ENCODE results near the gene GIGYF1. TPM values are rescaled to one million over a fixed set of nuclear protein-coding genes. Genes with fewer than 3 reads are reported as not detected.
A peak's percentile ranks its signal among the peaks of the same experiment; 100 is the strongest.

The GIGYF1 gene
- total and polyA plus RNA-seq, 4 donors, result 13.2 to 53.7 (median 33.9) TPM

DNA sequence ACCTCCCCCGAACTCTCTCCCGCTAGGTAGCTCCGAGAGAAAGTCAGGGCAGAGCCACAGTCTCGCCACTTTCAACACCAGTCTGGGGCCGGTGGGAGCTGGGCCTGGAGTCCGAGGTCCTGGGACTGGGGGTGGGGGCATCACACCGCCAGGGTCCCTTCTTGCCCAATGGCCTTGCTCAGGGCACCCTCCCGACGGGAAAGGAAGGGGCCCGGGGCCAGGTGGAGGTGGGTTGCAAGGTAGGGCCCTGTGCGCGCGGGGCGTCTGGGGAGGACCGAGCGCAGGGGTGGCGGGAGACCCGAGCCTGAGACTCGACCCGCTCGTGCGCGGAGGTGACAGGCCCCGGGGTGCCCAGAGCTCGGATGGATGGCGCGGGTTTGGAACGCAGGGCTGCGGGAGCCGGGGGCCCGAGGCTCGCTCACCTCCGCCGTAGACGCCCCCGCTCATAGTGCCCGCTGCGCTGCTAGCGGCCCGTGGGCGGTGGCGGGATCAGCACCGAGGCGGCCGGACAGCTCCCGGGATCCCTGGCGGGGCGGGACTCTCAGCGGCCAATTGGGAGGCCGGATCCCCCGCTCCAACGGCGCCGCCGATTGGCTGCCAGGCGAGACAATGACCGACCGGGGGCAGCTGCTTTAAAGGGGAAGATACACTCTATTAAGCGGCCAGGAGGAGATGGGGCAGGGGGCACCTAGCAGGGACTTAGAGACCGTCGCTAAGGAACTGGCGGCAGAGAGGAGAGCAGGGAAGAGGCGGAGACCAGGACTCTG is 38.0 kb downstream of the GIGYF1 start, which contains the start of gene ACTL6B:
ACTL6B (minus strand) TSS at position 541 of the 767 bp plus-strand sequence; CDS start at position 447, 94 bp downstream.
- Histone ChIP-seq H3K4me1 (ENCODE audit: control insufficient read depth, insufficient read depth, low read length) (peaks cover 22% of the 10 kb centered on the region), H3K9me3 (ENCODE audit: control insufficient read depth, insufficient read depth, low read length) (no peaks in the 10 kb centered on the region), H3K36me3 (ENCODE audit: control insufficient read depth, insufficient read depth, low read length) (peaks cover 4% of the 10 kb centered on the region), H3K4me3 (ENCODE audit: low read depth, low read length) (peak within 1 kb of the TSS; percentile 48), H3K27ac (ENCODE audit: low read depth, low read length) (no peak within 1 kb of the TSS), H3K27me3 (ENCODE audit: control insufficient read depth, insufficient read depth, low read length) (peaks cover 17% of the 10 kb centered on the region)
- peak in 4 of 6 donors; percentile 71 to 96 (median 84) for DNase-seq (ENCODE audit: low read depth in 4 of 6, low spot score in 6 of 6)
- whole genome bisulfite sequencing (ENCODE audit: insufficient coverage), result 4% methylated on average over 61 of the region's 63 CpGs

DNA sequence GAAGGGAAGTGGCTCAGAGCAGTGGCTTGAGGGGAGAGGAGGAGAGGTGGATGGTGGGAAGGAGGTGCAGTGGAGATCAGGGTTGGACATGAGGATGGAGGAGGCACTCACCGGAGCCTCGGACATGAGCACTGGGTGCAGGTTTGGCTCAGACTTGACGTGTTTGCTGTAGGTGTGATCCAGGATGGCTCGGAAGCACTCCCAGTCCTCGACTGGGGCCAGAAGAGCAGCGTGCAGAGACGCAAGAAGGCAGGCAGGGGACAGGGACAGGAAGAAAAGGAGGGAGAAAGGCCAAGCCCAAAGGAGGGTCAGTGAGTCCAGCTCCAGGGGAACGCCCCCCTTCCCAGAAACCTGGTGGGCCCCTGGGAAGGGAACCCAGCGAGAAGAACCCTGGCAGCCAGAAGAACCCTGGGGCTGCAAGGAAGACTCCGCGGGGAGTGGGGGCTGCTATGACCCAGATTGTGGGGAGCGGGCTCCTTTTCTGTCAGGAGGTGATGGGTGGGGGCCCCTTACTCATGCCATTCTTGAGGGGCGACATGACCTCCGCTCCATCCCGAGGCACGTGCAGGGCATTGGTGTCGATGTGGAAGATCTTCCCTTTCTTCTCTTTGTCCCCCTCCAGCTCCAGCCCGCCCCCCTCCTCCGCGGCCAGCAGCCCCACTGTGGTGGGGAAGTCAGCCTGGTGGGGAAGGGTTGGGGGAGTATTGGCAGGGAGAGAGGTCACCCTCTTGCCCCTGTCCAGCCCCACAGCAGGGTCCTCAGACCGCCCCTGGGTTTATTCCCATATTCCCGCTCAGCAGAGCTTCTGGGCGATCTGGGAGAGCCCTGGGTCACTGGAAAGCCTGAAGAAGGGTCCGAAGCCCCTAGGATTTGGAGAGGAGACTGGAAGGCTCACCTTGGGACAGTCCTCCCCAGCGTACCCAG is 38.9 kb downstream of the GIGYF1 start:
- 57% methylated on average over 12 of the region's 25 CpGs for WGBS (ENCODE audit: insufficient coverage)
- Histone ChIP-seq H3K4me3 (ENCODE audit: low read depth, low read length) (peak overlapping the region; percentile 48), H3K27ac (ENCODE audit: low read depth, low read length) (no peak overlapping the region), H3K27me3 (ENCODE audit: control insufficient read depth, insufficient read depth, low read length) (peaks cover 17% of the 10 kb centered on the region), H3K4me1 (ENCODE audit: control insufficient read depth, insufficient read depth, low read length) (peaks cover 22% of the 10 kb centered on the region), H3K36me3 (ENCODE audit: control insufficient read depth, insufficient read depth, low read length) (peaks cover 5% of the 10 kb centered on the region), H3K9me3 (ENCODE audit: control insufficient read depth, insufficient read depth, low read length) (no peaks in the 10 kb centered on the region)
- no peak for DNase-seq (ENCODE audit: low read depth in 4 of 6, low spot score in 6 of 6)

DNA sequence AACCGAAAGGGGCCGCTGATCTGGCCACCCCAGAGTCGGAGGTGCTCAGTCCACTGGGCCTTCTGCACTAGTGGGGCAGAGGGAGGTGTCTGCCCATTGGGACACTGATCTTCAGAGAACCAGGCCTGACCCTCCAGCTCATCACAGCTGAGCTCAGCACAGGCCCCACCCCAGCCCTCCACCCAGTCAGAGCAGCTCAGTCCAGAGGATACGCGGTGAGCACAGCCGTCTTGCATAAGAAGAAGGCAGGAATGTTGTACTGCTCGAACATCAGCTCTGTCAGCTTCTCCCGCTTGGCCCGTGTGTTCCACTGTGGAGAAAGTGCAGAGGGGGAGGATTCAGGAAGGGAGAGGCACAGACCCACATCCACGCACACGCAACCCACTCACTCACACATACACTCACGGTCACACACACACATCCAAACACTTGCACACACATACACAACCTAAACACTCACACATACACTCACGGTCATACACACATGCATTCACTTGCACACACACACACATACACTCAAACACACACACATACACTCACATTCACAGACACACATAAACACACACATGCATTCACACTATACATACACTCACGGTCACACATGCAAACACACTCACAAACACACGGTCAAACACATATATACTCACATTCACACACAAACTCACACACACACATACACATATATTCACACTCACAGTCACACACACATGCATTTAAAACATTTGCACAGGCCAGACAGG is 44.1 kb downstream of the GIGYF1 start:
- H3K9me3 ChIP-seq (ENCODE audit: control insufficient read depth, insufficient read depth, low read length), result no peaks in the 10 kb centered on the region
- peaks cover 51% of the 10 kb centered on the region for H3K36me3 ChIP-seq (ENCODE audit: control insufficient read depth, insufficient read depth, low read length)
- no peak for DNase-seq (ENCODE audit: low read depth in 4 of 6, low spot score in 6 of 6)
- no peak overlapping the region for H3K27ac ChIP-seq (ENCODE audit: low read depth, low read length)
- no peak overlapping the region for H3K4me3 ChIP-seq (ENCODE audit: low read depth, low read length)
- peaks cover 3% of the 10 kb centered on the region for H3K4me1 ChIP-seq (ENCODE audit: control insufficient read depth, insufficient read depth, low read length)
- WGBS (ENCODE audit: insufficient coverage), result 88% methylated on average over 7 of the region's 15 CpGs
- peaks cover 3% of the 10 kb centered on the region for H3K27me3 ChIP-seq (ENCODE audit: control insufficient read depth, insufficient read depth, low read length)

DNA sequence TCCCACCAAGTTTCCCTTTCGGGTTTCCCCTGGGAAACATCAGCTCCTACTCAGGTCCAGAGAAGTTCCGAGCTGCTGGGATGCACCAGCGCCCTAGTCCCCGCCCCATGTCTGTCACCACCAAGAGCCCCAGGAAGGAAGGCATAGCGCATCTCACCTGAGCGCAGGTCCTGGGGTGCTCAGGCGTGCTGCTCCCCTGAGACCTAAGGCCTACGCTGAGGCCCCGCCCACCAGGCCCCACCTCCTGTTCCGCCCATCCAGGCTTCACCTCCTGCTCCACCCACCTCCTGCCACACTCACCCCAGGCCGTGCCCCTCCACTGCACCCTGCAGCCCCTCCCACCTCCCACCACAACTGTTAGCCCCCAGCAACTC is 51.5 kb downstream of the GIGYF1 start:
- Histone ChIP-seq H3K27ac (ENCODE audit: low read depth, low read length) (no peak overlapping the region), H3K27me3 (ENCODE audit: control insufficient read depth, insufficient read depth, low read length) (no peaks in the 10 kb centered on the region), H3K4me1 (ENCODE audit: control insufficient read depth, insufficient read depth, low read length) (no peaks in the 10 kb centered on the region), H3K4me3 (ENCODE audit: low read depth, low read length) (no peak overlapping the region), H3K9me3 (ENCODE audit: control insufficient read depth, insufficient read depth, low read length) (no peaks in the 10 kb centered on the region), H3K36me3 (ENCODE audit: control insufficient read depth, insufficient read depth, low read length) (peaks cover 36% of the 10 kb centered on the region)
- DNase-seq (ENCODE audit: low read depth in 4 of 6, low spot score in 6 of 6), result no peak
- WGBS (ENCODE audit: insufficient coverage), result 39% methylated on average over 11 of the region's 11 CpGs

DNA sequence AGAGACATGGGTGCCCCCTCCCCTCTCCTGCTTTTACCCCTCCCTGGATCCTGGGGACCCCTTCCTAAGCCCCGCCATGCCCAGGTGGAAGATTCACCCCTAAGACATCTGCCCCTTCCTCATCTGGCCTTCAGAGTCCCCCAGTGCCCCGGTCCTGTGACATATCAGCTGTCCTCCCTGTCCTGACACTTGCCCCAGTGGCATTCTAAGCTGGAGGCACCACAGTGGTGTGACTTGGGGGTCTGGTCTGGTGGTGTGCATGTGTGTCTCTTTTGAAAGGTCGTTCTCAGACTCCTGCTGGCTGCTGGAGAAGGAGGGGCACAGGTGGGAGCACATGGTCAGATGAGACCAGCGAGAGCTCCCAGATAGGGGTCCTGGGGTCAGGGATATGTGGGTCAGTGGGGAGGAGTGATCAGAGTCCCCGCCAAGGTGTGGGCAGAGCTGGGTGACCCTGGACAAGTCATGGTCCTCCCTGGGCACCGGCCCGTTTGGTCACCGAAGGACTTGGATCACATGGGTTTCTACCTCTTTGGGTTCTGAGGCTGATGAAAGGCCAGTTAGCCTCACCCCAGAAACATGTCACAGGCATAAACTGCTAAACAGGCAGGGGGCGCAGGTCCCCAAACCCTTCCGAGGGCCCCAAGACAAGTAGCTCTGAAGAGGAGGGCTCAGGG is 52.1 kb downstream of the GIGYF1 start:
- no peaks in the 10 kb centered on the region for H3K4me1 ChIP-seq (ENCODE audit: control insufficient read depth, insufficient read depth, low read length)
- H3K27me3 ChIP-seq (ENCODE audit: control insufficient read depth, insufficient read depth, low read length), result no peaks in the 10 kb centered on the region

DNA sequence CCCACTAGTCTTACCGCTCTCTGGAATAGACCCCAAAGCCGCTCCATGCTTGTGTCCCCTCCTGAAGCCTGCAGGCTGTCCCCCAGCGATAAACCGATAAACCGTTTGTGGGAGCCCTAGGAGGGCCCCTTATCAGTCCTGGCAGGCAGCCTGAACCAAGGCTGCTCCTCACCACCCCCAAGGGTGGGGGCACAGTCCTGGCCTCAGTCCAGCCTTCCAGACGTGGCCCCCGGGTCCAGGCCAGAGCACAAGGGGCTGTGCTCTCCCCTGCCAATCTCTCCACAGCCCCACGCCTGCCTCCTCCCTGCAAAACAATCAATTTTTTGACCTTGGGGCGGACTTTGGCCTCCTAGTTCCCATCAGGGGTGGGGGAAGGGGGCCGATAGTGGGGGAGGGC is 52.6 kb downstream of the GIGYF1 start, which contains the start of gene TFR2:
TFR2 (minus strand) TSS at position 90 of the 397 bp plus-strand sequence; CDS start at position 47, 43 bp downstream.
- Histone ChIP-seq H3K27me3 (ENCODE audit: control insufficient read depth, insufficient read depth, low read length) (no peaks in the 10 kb centered on the region), H3K36me3 (ENCODE audit: control insufficient read depth, insufficient read depth, low read length) (peaks cover 25% of the 10 kb centered on the region), H3K27ac (ENCODE audit: low read depth, low read length) (no peak within 1 kb of the TSS), H3K4me3 (ENCODE audit: low read depth, low read length) (no peak within 1 kb of the TSS), H3K4me1 (ENCODE audit: control insufficient read depth, insufficient read depth, low read length) (no peaks in the 10 kb centered on the region), H3K9me3 (ENCODE audit: control insufficient read depth, insufficient read depth, low read length) (no peaks in the 10 kb centered on the region)
- WGBS (ENCODE audit: insufficient coverage), result 65% methylated on average over 7 of the region's 10 CpGs
- no peak for DNase-seq (ENCODE audit: low read depth in 4 of 6, low spot score in 6 of 6)

More for the DNA sequence above, 52.1 kb downstream of the GIGYF1 start:
- Histone ChIP-seq H3K9me3 (ENCODE audit: control insufficient read depth, insufficient read depth, low read length) (no peaks in the 10 kb centered on the region), H3K36me3 (ENCODE audit: control insufficient read depth, insufficient read depth, low read length) (peaks cover 31% of the 10 kb centered on the region), H3K4me3 (ENCODE audit: low read depth, low read length) (no peak overlapping the region), H3K27ac (ENCODE audit: low read depth, low read length) (no peak overlapping the region)
- no peak for DNase-seq (ENCODE audit: low read depth in 4 of 6, low spot score in 6 of 6)
- WGBS (ENCODE audit: insufficient coverage), result 70% methylated on average over 10 of the region's 10 CpGs

DNA sequence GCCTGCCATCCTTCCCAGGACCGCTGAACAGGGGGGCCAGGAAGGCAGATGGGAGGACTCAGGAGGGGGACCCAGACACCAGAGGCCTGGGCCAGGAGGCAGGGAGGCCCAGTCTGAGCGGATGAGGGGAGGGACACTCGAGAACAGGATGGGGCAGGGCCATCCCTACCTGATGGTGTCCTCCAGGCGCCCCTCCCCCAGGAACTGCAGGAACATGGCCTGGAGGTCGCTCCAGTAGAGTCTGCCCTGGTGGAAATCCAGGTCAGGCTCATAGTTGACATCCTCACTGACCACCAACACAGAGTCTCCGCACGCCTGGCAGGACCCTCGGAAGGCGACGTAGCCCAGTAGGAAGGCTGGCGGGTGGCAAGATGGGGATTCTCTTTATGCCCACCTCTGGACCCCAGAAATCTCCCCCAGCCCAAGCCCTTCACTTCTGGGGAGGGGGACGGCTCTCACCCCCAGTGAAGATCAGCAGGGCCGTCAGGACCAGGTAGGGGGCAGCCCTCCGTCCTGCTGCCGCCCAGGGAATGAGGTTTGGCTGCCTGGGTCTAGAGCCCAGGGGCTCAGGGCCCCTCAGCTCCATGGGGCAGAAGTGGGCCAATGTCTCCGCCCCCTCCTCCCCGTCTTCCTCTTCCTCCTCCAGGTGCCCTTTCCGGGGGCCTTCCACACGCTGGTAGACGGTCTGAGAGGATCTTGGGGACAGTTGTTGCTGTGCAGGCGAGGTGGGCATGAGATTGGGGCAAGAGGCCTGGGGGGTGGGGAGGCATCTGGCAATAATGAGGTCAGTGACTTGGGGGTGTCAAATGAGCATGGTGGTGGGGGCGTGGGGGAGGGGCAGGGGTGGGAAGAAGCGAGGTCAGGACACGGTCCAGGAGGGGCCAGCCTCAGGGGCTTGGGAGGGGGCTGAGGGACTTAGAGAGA is 53.3 kb downstream of the GIGYF1 start:
- Histone ChIP-seq H3K27ac (ENCODE audit: low read depth, low read length) (no peak overlapping the region), H3K27me3 (ENCODE audit: control insufficient read depth, insufficient read depth, low read length) (no peaks in the 10 kb centered on the region), H3K36me3 (ENCODE audit: control insufficient read depth, insufficient read depth, low read length) (peaks cover 19% of the 10 kb centered on the region), H3K4me3 (ENCODE audit: low read depth, low read length) (no peak overlapping the region), H3K9me3 (ENCODE audit: control insufficient read depth, insufficient read depth, low read length) (no peaks in the 10 kb centered on the region), H3K4me1 (ENCODE audit: control insufficient read depth, insufficient read depth, low read length) (no peaks in the 10 kb centered on the region)
- WGBS (ENCODE audit: insufficient coverage), result 80% methylated on average over 13 of the region's 24 CpGs
- no peak for DNase-seq (ENCODE audit: low read depth in 4 of 6, low spot score in 6 of 6)

DNA sequence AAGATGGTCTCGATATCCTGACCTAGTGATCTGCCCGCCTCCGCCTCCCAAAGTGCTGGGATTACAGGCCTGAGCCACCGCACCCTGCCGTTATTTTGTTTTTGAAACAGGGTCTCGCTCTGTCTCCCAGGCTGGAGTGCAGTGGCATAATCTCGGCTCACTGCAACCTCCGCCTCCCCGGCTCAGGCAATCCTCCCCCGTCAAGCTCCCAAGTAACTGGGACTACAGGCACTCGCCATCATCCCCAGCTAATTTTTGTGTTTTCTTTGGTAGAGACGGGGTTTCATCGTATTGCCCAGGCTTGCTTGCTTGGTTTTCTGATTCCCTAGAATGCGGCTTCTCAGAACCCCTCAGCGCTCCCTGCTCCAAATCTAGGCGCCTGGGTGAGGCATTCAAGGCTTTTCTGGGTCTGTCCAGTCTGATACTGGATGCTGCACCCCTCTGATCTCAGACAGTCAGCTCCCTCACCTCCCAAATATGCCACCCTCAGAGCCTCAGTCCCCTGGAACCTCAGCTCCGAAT is 54.0 kb downstream of the GIGYF1 start:
- WGBS (ENCODE audit: insufficient coverage), result 71% methylated on average over 16 of the region's 17 CpGs
- no peak overlapping the region for H3K27ac ChIP-seq (ENCODE audit: low read depth, low read length)
- no peaks in the 10 kb centered on the region for H3K27me3 ChIP-seq (ENCODE audit: control insufficient read depth, insufficient read depth, low read length)
- H3K4me1 ChIP-seq (ENCODE audit: control insufficient read depth, insufficient read depth, low read length), result no peaks in the 10 kb centered on the region
- no peak for DNase-seq (ENCODE audit: low read depth in 4 of 6, low spot score in 6 of 6)
- no peak overlapping the region for H3K4me3 ChIP-seq (ENCODE audit: low read depth, low read length)
- H3K9me3 ChIP-seq (ENCODE audit: control insufficient read depth, insufficient read depth, low read length), result no peaks in the 10 kb centered on the region
- peaks cover 13% of the 10 kb centered on the region for H3K36me3 ChIP-seq (ENCODE audit: control insufficient read depth, insufficient read depth, low read length)
